SHP77 treated with DMSO at 0.1 percent for 48 hours (cell line): ENCODE data around the gene FKBP5.
"Not testable (repeated sequence)": the region's sequence is repeated elsewhere in the genome, so short reads cannot be mapped to it uniquely, and the experiment has no call there.

Experiments
- DNase-seq: peaks from one replicate; lab custom pipeline; 2025; lab: John Stamatoyannopoulos, UW

FKBP5 gene

GRCh38 chr6:35543459-35544193 lies 145.1 kb downstream of the FKBP5 start:
- DNase-seq, result no peak

- no peak for DNase-seq
These were observed 146.9 kb downstream of the FKBP5 start for GRCh38 chr6:35541836-35542235.

- DNase-seq, result no peak
These were observed 149.5 kb downstream of the FKBP5 start for GRCh38 chr6:35539223-35539622.

GRCh38 chr6:35535847-35536246 lies 152.9 kb downstream of the FKBP5 start:
- DNase-seq, result not testable (repeated sequence)

GRCh38 chr6:35534407-35535170 lies 154.1 kb downstream of the FKBP5 start:
- DNase-seq, result no peak

GRCh38 chr6:35533981-35534380 lies 154.7 kb downstream of the FKBP5 start:
- no peak for DNase-seq

GRCh38 chr6:35532126-35532525 lies 156.6 kb downstream of the FKBP5 start:
- no peak for DNase-seq

GRCh38 chr6:35524380-35525020 lies 164.2 kb downstream of the FKBP5 start:
- no peak for DNase-seq
